Left hindlimb (tissue), 1 donor: ENCODE data around the gene RGPD3.
"Not testable (repeated sequence)": the region's sequence is repeated elsewhere in the genome, so short reads cannot be mapped to it uniquely, and the experiment has no call there.

ENCODE experiments used
- DNase-seq: peaks from one replicate; pipeline ENCODE4 v3.0.0-alpha.2; 2018

The RGPD3 gene

DNA sequence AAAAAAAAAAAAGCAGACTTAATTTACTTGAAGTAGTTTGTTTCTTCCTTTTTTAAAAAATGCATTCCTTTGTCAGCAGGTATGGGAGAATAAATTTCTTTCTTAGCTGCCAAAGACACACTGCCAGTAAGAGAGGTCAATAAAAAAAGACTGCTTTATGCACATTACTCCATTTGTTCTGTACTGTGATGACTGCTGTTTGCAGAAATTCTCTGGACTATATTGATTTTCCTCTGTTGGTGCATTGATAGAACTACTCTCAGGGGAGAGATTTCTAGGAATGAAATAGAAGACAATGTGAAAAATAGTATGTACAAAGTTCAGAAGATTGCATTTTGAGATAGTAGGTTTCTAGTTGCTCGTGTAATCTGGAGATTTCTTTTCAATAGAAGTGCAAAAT, 11.3 kb upstream of the RGPD3 start:
- DNase-seq: not testable (repeated sequence)

DNA sequence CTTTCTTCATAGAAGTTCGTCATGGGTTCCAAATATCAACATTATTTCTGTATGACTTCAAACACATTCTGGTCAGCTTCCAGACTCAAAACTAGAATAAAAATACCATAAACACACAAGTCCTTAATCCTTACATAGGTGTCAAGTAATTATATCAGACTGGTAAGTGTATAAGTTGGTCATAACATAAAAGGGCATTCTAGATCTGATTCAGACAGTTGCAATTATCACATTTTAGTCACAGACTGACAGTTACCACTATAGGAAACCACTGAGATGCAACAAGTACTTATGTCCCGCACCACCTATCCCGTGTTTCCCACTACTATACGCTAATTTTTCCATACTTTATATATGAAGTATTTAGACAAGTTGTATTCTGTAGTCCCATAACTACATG, 9.4 kb upstream of the RGPD3 start:
- DNase-seq: not testable (repeated sequence)

DNA sequence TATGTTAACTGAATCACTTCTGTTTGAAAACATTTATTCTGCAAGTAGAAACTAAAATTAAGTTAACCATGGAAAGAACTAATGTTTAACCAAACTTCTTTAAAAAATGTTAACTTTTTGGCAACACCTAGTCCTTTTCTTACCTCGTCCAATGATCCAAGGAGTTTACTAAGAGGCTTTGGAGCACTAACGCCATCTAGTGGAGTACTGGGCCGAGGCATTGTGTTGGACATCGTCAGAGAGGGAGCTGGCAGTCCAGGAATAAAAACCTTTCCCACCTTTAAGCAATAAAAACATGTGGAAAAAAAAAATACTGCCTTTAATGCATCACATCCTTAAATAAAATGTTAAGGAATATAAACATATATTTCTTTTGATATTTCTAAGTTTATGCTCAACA, 2.4 kb upstream of the RGPD3 start:
- DNase-seq: not testable (repeated sequence)

DNA sequence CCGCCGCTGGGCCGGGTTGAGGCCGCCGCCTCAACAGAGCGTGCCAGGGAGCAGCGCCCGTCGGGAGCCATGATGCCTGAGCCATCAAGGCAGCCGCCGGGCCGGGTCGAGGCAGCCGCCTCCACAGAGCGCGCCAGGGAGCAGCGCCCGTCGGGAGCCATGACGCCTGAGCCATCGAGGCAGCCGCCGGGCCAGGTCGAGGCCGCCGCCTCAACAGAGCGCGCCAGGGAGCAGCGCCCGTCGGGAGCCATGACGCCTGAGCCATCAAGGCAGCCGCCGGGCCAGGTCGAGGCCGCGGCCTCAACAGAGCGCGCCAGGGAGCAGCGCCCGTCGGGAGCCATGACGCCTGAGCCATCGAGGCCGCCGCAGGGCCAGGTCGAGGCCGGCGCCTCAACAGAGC, 697 bp downstream of the RGPD3 start:
- DNase-seq: not testable (repeated sequence)

DNA sequence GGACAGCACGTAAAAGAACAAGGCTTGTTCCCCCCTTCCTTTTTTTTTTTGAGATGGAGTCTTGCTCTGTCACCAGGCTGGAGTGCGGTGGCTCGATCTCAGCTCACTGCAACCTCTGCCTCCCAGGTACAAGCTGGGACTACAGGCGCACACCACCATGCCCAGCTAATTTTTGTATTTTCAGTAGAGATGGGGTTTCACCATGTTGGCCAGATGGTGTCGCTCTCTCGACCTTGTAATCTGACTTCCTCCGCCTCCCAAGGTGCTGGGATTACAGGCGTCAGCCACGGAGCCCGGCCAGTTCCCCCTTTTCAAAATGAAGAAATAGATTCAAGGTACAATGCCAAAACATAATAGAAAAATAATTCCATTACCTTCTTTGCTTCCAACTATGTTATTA, 6.3 kb downstream of the RGPD3 start:
- not testable (repeated sequence) for DNase-seq

DNA sequence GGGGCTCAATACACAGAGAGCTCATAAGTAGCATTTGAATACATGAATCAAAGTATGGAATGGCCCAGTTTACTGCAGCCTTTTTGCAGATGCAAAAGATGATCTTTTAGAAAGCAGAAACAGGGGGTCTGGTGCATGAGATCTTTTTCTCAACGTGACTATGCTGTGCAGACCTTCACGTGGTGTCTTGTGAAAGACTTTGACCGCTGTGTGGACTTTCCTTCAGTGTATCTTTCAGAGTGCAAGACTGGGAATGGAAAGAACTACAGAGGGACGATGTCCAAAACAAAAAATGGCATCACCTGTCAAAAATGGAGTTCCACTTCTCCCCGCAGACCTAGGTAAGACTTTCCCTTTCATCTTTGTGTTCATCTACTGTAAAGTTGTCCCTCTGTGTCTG, 77.5 kb downstream of the RGPD3 start:
- DNase-seq: not testable (repeated sequence)

DNA sequence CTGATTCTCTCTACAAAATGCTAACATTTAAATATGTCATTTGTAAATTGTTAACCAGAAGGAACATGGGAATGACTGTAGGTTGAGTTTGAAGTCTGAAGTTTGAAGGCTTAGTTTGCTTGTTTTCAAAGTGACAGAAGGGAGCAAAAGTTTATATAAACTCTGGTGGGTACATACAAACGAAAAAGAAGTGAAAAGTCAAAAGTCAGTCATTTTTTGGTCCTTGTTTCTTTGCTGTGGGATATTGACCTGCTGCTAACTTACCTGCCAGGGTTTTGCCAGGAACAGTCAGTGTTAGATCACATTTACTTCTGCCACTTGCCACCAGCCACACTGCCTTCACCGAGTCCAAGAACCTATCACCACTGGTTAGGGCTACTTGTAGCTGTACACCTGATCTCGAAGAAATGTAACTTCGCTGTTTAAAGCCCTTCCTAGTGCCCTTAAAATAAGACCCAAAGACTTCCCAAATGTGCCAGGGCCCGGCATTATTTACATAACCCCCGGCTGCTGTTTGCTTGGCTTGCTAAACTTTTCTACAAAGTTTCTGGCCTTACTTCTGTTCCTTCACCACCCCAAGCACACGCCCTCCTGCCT, 79.3 kb downstream of the RGPD3 start:
- DNase-seq: not testable (repeated sequence)

DNA sequence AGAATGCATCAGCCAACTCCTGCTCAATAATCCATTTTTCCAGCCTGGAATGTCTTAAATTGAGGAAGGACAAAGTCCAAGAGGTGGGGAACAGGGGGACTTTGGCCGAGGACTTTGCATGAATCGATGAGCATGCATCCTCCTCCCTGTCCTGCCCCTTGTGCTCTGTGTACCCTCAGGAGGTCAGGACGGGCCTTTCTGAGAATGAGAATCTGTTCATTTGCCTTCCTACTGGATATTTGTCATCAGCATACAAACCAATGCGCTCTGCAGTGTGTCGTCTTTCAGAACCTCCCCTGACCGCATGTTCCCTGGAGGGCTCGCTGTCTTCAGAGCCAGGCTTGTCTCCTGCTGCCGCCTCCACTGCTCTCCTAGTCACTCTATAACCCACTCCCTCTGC, 83.7 kb downstream of the RGPD3 start:
- DNase-seq: not testable (repeated sequence)

DNA sequence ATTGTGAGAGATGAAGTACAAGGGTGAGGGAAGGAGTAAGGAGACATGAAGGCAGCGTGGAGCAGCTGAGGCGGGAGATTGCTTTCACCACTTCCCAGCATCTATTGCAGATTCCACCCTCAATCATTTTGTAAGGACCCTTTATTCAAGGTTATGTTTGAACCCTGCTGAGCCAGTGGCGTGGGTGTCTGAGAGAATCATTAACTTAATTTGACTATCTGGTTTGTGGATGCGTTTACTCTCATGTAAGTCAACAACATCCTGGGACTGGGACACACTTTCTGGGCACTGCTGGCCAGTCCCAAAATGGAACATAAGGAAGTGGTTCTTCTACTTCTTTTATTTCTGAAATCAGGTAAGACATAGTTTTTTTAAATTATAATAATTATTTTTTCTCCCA, 86.3 kb downstream of the RGPD3 start:
- DNase-seq: not testable (repeated sequence)

DNA sequence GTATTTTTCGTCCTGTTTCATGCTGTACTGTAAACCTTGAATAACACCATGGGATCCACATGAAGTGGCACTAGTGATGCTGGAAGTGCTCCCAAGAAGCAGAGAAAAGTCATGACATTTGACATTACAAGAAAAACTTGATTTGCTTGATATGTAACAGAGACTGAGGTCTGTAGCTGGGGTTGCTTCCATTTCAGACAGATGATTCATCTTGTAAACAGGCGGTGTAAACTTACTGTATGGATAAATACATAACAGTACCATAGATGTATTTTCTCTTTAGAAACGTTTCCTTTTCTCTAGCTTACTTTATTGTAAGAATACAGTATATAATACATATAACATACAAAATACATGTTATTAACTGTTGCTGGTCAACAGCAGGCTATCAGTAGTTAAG, 88.6 kb downstream of the RGPD3 start:
- DNase-seq: not testable (repeated sequence)

DNA sequence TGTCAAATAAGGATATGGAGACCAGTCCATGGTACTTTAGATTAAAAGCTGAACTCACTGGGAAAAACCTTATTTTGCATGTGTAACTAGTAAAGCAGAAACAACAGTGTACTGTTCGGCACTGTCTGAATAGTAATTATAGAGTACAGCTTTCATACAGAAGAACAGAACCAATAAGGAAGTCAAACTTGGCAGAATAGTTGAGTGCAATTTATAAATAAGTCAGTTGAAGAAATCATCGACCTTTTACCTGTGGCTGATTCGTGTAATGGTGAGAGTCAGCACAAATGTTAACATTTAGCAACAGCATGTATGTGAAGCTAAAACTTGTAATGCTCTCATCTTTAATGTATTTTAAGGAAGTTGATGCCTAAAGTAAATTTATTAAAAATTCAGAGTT, 99.0 kb downstream of the RGPD3 start:
- not testable (repeated sequence) for DNase-seq

DNA sequence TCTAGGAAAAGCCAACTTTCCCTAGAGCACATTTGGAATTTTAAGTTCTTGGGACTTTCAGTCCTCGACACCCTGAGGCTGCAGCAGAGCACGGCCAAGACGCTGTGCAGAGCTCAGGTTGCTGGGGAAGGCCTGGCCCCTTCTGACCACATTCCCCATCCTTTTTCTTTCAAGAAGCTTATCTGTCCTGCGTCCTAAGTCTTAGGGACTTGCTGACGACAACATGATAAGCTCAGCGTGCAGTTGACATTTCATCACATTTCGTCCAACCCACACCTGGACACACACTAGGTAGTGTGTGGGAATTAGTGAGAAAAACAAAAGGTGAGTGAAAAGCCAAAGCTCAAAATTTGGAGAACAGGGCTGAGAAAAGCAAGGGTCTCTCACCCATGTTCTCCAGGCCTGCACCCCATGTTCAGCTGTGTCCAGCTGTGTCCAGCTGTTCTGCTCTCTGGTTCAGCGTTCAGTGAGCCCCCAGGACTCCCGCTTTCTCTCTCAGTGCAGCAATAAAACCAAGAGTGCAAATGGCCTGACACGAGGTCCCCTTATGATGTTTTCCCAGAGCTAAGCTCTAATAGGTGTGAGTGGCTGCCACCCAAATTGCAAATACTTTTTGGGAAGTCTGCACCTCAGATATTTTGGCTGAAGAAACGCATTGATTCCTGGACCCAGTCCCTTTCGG, 101.9 kb downstream of the RGPD3 start:
- no peak for DNase-seq

DNA sequence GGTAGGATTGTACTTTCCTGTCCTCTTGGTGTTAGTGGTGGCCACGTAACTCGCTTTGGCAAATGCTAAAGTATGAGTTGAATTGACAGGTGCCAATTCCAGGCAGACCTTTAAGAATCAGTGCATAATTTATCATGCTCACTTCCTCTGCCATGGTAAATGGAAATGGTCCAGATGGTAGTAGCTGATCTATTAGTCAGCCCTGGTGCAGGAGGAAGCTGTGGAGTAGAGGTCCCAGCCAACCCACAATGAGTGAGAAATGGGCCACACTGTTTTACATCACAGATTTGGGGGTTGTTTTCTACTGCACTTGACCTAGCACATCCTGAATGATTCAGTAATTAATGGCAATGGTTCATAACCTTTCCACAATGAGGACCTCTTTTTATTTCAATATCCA, 104.4 kb downstream of the RGPD3 start:
- no peak for DNase-seq

DNA sequence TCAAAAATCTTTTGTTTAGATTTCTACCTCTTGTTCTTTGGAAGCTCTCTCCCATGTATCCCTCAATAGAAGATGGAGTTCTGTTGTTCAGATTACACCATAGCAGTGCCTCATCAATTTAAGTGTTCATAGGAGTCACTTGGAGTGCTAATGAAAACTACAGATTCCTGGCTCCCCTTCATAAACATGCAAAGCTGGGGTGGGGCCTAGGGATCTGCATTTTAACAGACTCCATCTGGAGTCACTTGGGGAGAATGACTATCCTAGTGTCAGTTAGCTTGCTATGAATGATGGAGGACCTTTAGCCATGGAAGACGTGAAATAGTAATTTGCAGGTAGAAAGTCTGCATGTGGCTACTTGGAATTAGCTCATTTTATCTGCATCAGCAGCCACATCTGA, 105.4 kb downstream of the RGPD3 start:
- DNase-seq: no peak

DNA sequence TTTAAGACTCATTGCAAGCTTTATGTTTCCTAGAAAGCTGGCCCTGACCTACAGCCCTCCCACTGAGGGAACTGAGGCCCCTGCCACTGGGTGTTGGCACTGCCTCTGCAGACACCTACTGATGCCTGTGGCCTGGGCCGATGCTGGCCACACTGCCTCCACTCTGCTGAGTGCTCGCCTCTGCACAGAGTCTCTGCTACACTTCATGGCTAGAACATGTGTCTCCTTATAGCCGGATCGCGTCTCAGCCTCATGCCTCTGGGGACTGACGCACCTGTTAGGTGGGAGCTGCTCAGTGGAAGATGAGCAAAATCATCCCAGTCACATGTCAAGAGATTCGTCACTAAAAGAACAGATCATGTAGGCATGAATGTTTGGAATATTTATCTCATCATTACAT, 108.7 kb downstream of the RGPD3 start:
- no peak for DNase-seq

DNA sequence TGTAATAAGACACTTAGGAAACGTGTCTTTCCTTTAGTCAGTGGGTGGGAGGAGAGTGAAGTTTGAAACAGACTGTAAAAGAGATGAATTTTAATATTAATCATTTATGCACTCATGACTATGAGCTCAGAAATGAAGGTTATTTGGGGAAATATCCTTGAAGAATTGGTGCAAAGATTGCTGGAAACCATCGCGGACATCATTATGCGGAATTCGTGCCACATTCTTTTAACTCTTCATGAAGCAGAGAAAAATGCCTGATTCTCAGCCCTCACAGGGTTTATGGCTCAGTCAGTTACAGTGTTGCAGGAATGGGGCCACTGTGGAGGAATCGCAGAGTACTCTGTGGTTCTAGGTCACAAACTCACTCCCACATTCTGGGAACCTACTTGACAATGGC, 109.7 kb downstream of the RGPD3 start:
- no peak for DNase-seq

DNA sequence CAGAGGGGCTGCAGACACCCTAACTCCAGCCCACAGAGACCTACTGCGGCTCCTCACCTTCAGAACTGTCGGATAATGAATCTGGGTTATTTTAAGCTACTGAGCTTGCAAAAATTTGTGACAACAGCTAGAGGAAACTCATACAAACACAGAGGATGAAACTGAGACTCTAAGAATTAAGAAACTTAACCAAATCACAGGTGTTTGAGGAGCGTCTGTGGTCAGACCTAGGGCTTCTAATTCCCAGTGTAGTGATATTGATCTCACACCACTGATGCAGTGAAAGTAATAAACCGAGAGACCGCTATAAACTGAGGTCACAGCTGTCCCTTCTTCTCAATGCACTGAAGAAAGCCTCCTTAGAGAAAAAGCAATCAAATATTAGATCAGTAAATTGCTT, 110.1 kb downstream of the RGPD3 start:
- DNase-seq: no peak

DNA sequence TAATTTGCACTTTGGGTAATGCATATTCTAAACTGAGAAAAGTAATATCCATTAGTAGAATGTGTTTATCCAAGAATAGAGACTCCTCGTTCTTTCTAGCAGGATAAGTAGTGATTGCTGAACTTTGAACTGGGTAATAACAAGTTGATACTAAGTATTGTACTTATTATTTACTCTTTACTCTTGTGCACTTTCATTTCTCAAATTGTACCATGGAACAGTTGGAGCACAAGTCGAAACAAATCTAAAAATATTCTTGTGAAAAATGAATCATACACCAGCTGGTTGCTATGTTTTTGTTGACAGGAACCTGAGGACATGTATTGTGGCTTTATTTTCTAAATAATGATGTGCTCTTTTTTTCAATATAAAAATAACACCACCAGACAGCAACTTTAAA, 111.9 kb downstream of the RGPD3 start:
- no peak for DNase-seq

DNA sequence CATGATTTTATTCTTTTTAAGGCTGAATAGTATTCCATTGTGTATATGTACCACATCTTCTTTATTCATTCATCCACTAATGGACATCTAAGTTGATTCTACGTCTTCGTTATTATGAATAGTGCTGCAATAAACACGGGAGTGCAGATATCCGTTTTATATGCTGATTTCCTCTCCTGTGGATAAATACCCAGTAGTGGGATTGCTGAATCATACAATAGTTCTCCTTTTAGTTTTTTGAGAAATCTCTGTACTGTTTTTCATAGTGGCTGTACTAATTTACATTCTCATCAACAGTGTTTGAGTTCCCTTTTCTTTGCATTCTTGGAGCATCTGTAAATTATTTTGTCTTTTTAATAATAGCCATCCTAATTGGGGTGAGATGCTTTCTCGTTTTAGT, 114.5 kb downstream of the RGPD3 start:
- no peak for DNase-seq

DNA sequence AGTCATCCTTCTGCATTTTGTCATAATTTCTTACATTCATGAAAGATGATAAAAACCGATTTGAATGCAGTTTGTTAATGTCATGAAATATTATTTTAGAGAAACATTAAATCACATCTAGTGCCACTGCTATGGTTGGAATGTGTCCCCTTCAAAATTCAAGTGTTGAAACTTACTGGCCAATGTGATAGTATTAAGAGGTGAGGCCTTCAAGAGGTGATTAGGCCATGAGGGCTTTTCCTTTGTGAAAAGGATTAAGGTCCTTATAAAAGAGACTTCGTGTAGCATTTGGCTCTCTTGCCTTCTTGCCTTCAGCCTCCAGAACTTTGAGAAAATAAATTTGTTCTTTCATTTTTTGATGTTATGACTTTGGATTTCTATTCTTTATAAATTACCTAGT, 117.2 kb downstream of the RGPD3 start:
- DNase-seq: no peak

DNA sequence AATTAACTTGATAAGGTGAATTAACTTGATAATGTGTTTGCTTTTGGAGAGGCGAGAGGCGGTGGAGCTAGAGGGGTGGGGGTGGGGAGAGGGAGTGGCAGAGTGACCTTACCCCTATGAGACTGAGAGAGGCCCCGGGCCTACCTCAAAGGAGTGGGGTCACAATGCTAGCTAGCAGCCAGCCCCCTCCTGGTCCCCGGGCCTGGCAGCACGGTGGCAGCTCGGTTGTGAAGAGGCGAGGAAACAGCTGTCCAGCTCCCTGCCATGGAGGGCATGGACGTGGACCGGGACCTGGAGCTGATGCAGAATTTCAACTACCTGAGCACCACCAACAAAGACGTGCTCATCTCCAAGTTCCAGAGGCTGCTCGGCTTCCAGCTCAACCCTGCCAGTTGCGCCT, 123.9 kb downstream of the RGPD3 start:
- DNase-seq: no peak

DNA sequence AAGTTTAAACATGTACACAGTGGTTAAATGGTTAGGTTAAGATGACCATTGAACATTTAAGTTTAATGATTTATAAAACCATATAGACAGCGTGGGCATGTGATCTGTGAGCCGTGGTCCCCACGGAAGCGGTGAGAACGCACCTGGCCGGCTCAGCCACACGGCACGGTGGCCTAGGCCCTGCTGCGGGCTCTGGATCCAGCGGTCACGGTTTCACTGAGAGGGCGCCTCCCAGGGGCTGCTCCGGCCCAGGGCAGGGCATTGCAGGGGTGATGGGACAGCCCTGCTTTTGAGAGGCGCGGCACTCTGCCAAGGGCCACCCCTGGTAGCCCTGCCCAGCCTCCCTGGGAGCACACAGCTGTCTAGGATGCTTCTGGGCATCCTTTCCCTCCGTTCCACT, 124.9 kb downstream of the RGPD3 start:
- DNase-seq: no peak

DNA sequence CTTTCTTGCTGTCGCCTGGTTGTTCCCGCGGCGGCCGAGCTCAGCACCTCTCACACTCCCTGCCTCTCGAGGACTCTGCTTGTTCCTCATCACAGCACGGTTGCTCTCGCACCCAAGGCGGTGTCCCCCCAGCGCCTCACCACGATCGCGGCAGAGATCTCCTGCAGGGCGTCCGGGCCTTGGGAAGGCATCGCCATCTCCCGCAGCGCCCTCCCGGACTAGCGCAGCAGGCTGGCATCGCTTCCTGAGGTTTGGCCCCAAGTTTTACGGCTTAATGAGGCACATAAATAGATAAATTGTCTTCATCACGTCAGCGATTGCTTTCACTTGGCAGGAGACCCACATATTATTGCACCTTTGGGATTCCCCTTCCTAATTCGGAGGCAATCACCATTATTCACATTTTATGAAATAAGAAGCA, 125.4 kb downstream of the RGPD3 start:
- DNase-seq: no peak

DNA sequence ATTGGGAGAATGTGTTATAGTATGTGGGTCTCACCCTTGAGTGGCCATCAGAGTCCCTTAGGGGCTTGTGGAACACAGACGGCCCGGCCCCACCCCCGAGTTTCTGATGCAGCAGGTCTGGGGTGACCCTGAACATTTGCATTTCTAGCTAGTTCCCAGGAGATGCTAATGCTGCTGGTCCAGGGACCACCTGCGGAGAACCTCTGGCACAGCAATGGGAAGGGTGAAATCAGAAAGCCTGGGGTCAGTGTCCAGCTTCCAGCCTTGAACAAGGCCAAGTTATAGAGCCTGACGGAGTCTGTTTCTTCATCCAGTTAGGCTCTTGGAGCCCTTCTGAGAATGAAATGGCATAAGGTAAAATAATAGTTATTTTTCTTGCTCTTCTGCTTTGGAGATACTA, 126.5 kb downstream of the RGPD3 start:
- no peak for DNase-seq
